ENCODE results near the gene CFB.

The CFB gene

DNA sequence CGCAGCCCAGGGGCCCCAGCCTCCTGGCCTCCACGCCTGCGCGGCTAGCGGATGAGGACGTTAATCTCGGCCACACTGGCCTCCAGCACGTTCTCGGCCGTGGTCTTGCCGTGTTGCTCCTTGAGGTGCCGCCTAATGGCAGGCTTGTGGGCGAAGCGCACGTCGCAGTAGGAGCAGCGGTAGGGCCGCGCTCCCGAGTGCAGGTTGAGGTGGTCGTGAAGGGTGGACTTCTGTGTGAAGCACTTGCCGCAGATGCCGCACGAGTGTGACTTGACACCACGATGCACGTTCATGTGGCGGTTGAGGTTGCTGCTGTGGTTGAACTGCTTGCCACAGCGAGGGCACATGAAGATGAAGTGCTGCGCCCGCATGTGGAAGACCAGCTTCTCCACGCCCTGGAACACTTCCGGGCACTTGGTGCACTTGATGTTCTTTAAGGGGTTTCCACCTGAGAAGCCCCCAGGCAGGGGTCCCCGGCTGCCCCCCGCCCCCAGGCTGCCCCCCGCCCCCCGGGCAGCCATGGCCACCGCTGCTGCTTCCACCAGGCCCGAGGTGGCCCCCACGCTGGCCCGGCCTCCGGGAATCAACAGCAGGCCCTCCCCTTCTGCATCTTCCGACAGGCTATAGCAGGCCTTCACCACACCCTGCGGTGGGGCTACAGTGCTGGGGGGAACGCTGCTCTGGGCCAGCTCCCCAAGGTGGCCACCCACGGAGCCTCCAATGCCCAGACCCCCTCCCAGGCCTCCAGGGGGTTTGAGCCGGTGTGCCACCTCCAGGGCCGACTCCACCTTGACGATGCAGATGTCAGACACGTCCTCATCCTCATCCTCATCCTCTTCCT lies 45.8 kb upstream of the CFB start:
- Histone ChIP-seq H3K9me3 (ENCODE audit: insufficient read depth, low read depth, low read length) (no peaks in the 10 kb centered on the region), H2AFZ (ENCODE audit: low read length) (no peak overlapping the region), H3K4me2 (ENCODE audit: low read depth, low read length, poor library complexity, severe bottlenecking) (peak overlapping the region; percentile 27), H3K4me1 (ENCODE audit: insufficient read depth, low read length, poor library complexity, severe bottlenecking) (peaks cover 37% of the 10 kb centered on the region), H3K9ac (ENCODE audit: low read depth, low read length, poor library complexity, severe bottlenecking) (peak overlapping the region; percentile 83), H4K20me1 (ENCODE audit: insufficient read depth, low read length, poor library complexity, severe bottlenecking) (peaks cover 23% of the 10 kb centered on the region), H3K79me2 (ENCODE audit: insufficient read depth, low read length) (peaks cover 61% of the 10 kb centered on the region), H3F3A (ENCODE audit: low read depth) (no peaks in the 10 kb centered on the region), H3K36me3 (ENCODE audit: insufficient read depth, low read length) (peaks cover under 1% of the 10 kb centered on the region; the same call in 1 of the 2 replicates), H3K9me2 (replicated peaks; ENCODE audit: low read depth, low read length) (no peaks in the 10 kb centered on the region), H3K27me3 (ENCODE audit: insufficient read depth, low read length, poor library complexity, severe bottlenecking) (peaks cover 4% of the 10 kb centered on the region), H3K4me3 (ENCODE audit: low read length, poor library complexity, severe bottlenecking) (peak overlapping the region; percentile 81)
- TF ChIP-seq EZH2phosphoT487 (IDR thresholded peaks at IDR 0.05; ENCODE audit: borderline replicate concordance), result no peak
- TF ChIP-seq, protein P1, sequence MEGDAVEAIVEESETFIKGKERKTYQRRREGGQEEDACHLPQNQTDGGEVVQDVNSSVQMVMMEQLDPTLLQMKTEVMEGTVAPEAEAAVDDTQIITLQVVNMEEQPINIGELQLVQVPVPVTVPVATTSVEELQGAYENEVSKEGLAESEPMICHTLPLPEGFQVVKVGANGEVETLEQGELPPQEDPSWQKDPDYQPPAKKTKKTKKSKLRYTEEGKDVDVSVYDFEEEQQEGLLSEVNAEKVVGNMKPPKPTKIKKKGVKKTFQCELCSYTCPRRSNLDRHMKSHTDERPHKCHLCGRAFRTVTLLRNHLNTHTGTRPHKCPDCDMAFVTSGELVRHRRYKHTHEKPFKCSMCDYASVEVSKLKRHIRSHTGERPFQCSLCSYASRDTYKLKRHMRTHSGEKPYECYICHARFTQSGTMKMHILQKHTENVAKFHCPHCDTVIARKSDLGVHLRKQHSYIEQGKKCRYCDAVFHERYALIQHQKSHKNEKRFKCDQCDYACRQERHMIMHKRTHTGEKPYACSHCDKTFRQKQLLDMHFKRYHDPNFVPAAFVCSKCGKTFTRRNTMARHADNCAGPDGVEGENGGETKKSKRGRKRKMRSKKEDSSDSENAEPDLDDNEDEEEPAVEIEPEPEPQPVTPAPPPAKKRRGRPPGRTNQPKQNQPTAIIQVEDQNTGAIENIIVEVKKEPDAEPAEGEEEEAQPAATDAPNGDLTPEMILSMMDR (conservative IDR thresholded peaks at IDR 0.05; ENCODE audit: low read length), result no peak

DNA sequence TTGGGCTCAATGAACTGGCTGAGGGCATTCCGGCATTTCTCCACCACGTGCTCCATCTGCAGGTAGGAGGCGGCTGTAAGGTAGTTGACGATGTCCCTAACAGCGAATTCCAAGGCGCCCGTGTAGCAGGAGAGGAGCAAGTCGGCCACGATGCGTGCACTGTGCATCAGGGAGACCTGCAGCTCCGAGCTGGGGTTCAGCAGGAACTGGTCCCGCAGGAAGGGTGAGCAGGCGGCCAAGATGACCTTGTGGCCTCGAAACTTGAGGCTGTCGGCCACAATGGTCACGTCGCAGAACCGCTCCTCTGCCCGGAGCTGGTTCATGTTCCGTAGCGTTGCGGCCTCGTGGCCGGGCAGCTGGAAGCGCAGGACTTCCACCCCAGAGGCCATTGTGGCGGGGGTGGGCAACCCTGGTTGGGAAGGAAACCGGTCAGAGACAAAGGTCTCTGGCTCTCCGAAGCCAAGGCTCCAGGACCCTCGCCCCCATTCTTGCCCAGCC lies 44.9 kb upstream of the CFB start:
- Histone ChIP-seq H3K4me1 (ENCODE audit: insufficient read depth, low read length, poor library complexity, severe bottlenecking) (peaks cover 30% of the 10 kb centered on the region), H4K20me1 (ENCODE audit: insufficient read depth, low read length, poor library complexity, severe bottlenecking) (peaks cover 17% of the 10 kb centered on the region), H2AFZ (ENCODE audit: low read length) (no peak overlapping the region), H3K36me3 (ENCODE audit: insufficient read depth, low read length) (no peaks in the 10 kb centered on the region), H3K9ac (ENCODE audit: low read depth, low read length, poor library complexity, severe bottlenecking) (peak overlapping the region; percentile 80), H3K27me3 (ENCODE audit: insufficient read depth, low read length, poor library complexity, severe bottlenecking) (peaks cover 4% of the 10 kb centered on the region), H3K4me2 (ENCODE audit: low read depth, low read length, poor library complexity, severe bottlenecking) (peak overlapping the region; percentile 86), H3F3A (ENCODE audit: low read depth) (no peaks in the 10 kb centered on the region), H3K4me3 (ENCODE audit: low read length, poor library complexity, severe bottlenecking) (peak overlapping the region; percentile 81), H3K9me2 (replicated peaks; ENCODE audit: low read depth, low read length) (no peaks in the 10 kb centered on the region), H3K9me3 (ENCODE audit: insufficient read depth, low read depth, low read length) (no peaks in the 10 kb centered on the region), H3K79me2 (ENCODE audit: insufficient read depth, low read length) (peaks cover 53% of the 10 kb centered on the region)
- TF ChIP-seq EZH2phosphoT487 (IDR thresholded peaks at IDR 0.05; ENCODE audit: borderline replicate concordance), result no peak
- TF ChIP-seq, protein P1 (conservative IDR thresholded peaks at IDR 0.05; ENCODE audit: low read length), result no peak

DNA sequence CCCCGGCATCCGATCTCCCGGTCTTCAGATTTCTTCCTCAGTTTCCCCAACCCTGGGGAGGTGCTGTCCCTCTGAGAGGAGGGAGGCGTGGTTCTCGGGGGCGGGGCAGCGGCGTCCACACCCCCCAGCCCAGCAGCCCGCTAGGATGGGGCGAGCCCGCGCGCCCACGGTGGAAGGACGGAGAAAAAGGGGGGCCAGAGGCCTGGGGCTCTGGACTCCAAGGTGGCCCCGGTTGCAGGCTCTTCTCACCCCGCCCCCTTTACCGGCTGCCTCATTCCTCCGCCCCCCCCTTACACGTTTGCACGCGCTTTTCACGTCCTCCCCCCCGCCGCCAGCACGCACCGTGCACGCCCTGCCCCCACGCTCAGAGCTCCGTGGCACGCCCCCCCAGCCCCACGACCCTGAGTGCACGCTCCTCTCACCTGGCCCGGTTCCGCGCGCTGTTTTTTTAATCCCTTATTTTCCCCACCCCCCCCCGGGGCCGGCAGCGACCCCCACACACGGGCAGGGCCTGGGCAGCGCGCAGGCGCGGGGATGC lies 44.4 kb upstream of the CFB start:
- peak overlapping the region; percentile 81 for H3K4me3 ChIP-seq (ENCODE audit: low read length, poor library complexity, severe bottlenecking)
- no peaks in the 10 kb centered on the region for H3K9me2 ChIP-seq (replicated peaks; ENCODE audit: low read depth, low read length)
- H3K79me2 ChIP-seq (ENCODE audit: insufficient read depth, low read length), result peaks cover 48% of the 10 kb centered on the region
- no peaks in the 10 kb centered on the region for H3K9me3 ChIP-seq (ENCODE audit: insufficient read depth, low read depth, low read length)
- H3K9ac ChIP-seq (ENCODE audit: low read depth, low read length, poor library complexity, severe bottlenecking), result peak overlapping the region; percentile 80
- no peaks in the 10 kb centered on the region for H3F3A ChIP-seq (ENCODE audit: low read depth)
- peak overlapping the region; percentile 86 for H3K4me2 ChIP-seq (ENCODE audit: low read depth, low read length, poor library complexity, severe bottlenecking)
- peaks cover 4% of the 10 kb centered on the region for H3K27me3 ChIP-seq (ENCODE audit: insufficient read depth, low read length, poor library complexity, severe bottlenecking)
- peaks cover 14% of the 10 kb centered on the region for H4K20me1 ChIP-seq (ENCODE audit: insufficient read depth, low read length, poor library complexity, severe bottlenecking)
- no peaks in the 10 kb centered on the region for H3K36me3 ChIP-seq (ENCODE audit: insufficient read depth, low read length)
- TF ChIP-seq EZH2phosphoT487 (IDR thresholded peaks at IDR 0.05; ENCODE audit: borderline replicate concordance), result no peak
- TF ChIP-seq, protein P1 (conservative IDR thresholded peaks at IDR 0.05; ENCODE audit: low read length), result no peak
- H3K4me1 ChIP-seq (ENCODE audit: insufficient read depth, low read length, poor library complexity, severe bottlenecking), result peaks cover 25% of the 10 kb centered on the region
- H2AFZ ChIP-seq (ENCODE audit: low read length), result peak overlapping the region; percentile 77

Measured in Loucy (cell line).